ENCODE measurements around the gene SNHG17. TPM values are rescaled to one million over a fixed set of nuclear protein-coding genes. Genes with fewer than 3 reads are reported as not detected.

The SNHG17 gene
- total and polyA plus RNA-seq, 9 of the 15 experiments (the other 6 are each of a cell fraction or from before 2014, with no cell fraction given): 29.8 to 106 (median 57.7) TPM

GRCh38 chr20:38460040-38460623 lies 25.0 kb upstream of the SNHG17 start (continued):
- TF ChIP-seq ZBTB2 (IDR thresholded peaks at IDR 0.05): no peak
- TF ChIP-seq THAP7 (CRISPR knock-in tag; IDR thresholded peaks at IDR 0.05): no peak
- no peak for TF ChIP-seq THRA (IDR thresholded peaks at IDR 0.05)
- TF ChIP-seq UBTF (IDR thresholded peaks at IDR 0.05; ENCODE audit: borderline replicate concordance in 1 of 2, low read depth in 2 of 2, low read length in 2 of 2): no peak
- peak; percentile 29 for TF ChIP-seq CBFA2T2 (conservative IDR thresholded peaks at IDR 0.05)
- TF ChIP-seq ASH1L (IDR thresholded peaks at IDR 0.05; ENCODE audit: borderline replicate concordance, low read depth, partially characterized antibody): no peak
- TF ChIP-seq LEF1 (IDR thresholded peaks at IDR 0.05): no peak
- TF ChIP-seq PKNOX1 (IDR thresholded peaks at IDR 0.05): 0 out of 2 replicates have a peak, but pooled peaks have one; percentile 18
- no peak for TF ChIP-seq HDAC8 (tag; IDR thresholded peaks at IDR 0.05)
- TF ChIP-seq ZNF408 (CRISPR knock-in tag; IDR thresholded peaks at IDR 0.05; ENCODE audit: low read depth): no peak
- TF ChIP-seq IRF2 (CRISPR knock-in tag; IDR thresholded peaks at IDR 0.05): no peak
- TF ChIP-seq EHMT2 (IDR thresholded peaks at IDR 0.05): no peak
- no peak for TF ChIP-seq MAFG (tag; conservative IDR thresholded peaks at IDR 0.05)
- TF ChIP-seq MLX (CRISPR knock-in tag; conservative IDR thresholded peaks at IDR 0.05): no peak
- TF ChIP-seq KLF10 (CRISPR knock-in tag; IDR thresholded peaks at IDR 0.05): no peak
- peak; percentile 89 to 99; a peak in 3 of 4 replicates for TF ChIP-seq HDAC1 (IDR thresholded peaks at IDR 0.05)
- TF ChIP-seq TSHZ1 (CRISPR knock-in tag; IDR thresholded peaks at IDR 0.05): no peak

Data from K562 (cell line).